CD8-positive, alpha-beta memory T cell (primary cell): ENCODE measurements around the gene ZSWIM3. TPM values are rescaled to one million over a fixed set of nuclear protein-coding genes. Genes with fewer than 3 reads are reported as not detected.

Experiments used
- CTCF ChIA-PET: fragments of 350-600 bp; sonication (Branson Sonifier 250); formaldehyde crosslinking; loops from one replicate; lab custom pipeline; 2021; ENCODE audit warnings: antibody characterized with exemption; lab: Charles Lee
- POLR2A ChIA-PET: fragments of 350-600 bp; sonication (Branson Sonifier 250); formaldehyde crosslinking; loops from one replicate; lab custom pipeline; 2021; ENCODE audit warnings: antibody characterized with exemption; lab: Charles Lee
- DNase-seq, 5 donors: peaks; one replicate each; pipeline versions ENCODE4 v3.0.0 to v3.0.0-alpha.2; 2020 to 2022; ENCODE audit warnings: mixed read lengths in 1 of 5
- H3K27ac ChIP-seq: one replicate; pipeline ENCODE4 v1.7.0; 2013; ENCODE audit warnings: low read depth, mild to moderate bottlenecking, low read length, moderate library complexity
- H3K27me3 ChIP-seq: 2 replicates; pipeline ENCODE4 v1.7.0; 2013; ENCODE audit warnings: low read length, mild to moderate bottlenecking; ENCODE audit not compliant: insufficient read depth, poor library complexity, severe bottlenecking
- H3K36me3 ChIP-seq: 2 replicates; pipeline ENCODE4 v1.7.0; 2013; ENCODE audit warnings: mild to moderate bottlenecking, low read length, moderate library complexity; ENCODE audit not compliant: insufficient read depth
- H3K4me1 ChIP-seq: 2 replicates; pipeline ENCODE4 v1.7.0; 2013; ENCODE audit warnings: mild to moderate bottlenecking, low read length, moderate library complexity; ENCODE audit not compliant: insufficient read depth
- H3K4me3 ChIP-seq: 2 replicates; pipeline ENCODE4 v1.7.0; 2013; ENCODE audit warnings: mild to moderate bottlenecking, low read length
- H3K9me3 ChIP-seq: 2 replicates; pipeline ENCODE4 v1.7.0; 2013; ENCODE audit warnings: mild to moderate bottlenecking, low read length
- H3K27ac Mint-ChIP-seq, 8 donors: one replicate each; pipeline ENCODE4 v1.8.0; 2020 to 2021; ENCODE audit warnings: mixed read lengths in 8 of 8, mild to moderate bottlenecking in 6 of 8, inconsistent platforms in 3 of 8, moderate library complexity in 3 of 8
- H3K27me3 Mint-ChIP-seq, 2 donors: one replicate each; pipeline ENCODE4 v1.8.0; 2020 to 2021; ENCODE audit warnings: mixed read lengths in 2 of 2, mild to moderate bottlenecking in 1 of 2, moderate library complexity in 1 of 2
- H3K36me3 Mint-ChIP-seq, 3 donors: one replicate each; pipeline ENCODE4 v1.8.0; 2020 to 2021; ENCODE audit warnings: mixed read lengths in 3 of 3, inconsistent platforms in 1 of 3, mild to moderate bottlenecking in 1 of 3
- H3K4me1 Mint-ChIP-seq, 3 donors: one replicate each; pipeline ENCODE4 v1.8.0; 2020 to 2021; ENCODE audit warnings: mixed read lengths in 3 of 3, inconsistent platforms in 1 of 3, mild to moderate bottlenecking in 1 of 3
- H3K4me3 Mint-ChIP-seq, 7 donors: one replicate each; pipeline ENCODE4 v1.8.0; 2020 to 2021; ENCODE audit warnings: mixed read lengths in 7 of 7, mild to moderate bottlenecking in 6 of 7, moderate library complexity in 4 of 7, inconsistent platforms in 2 of 7
- H3K9me3 Mint-ChIP-seq, 5 donors: one replicate each; pipeline ENCODE4 v1.8.0; 2020 to 2022; ENCODE audit warnings: mixed read lengths in 5 of 5, mild to moderate bottlenecking in 3 of 5, moderate library complexity in 2 of 5, inconsistent platforms in 1 of 5
- polyA plus RNA-seq: library from polyadenylated mRNA; unstranded; fragments of 300-500 nt; fragmentation: Illumina TruSeq; gene quantifications from one replicate; pipeline ENCODE4 v1.2.3, GENCODE V29; 2021
- total RNA-seq, 2 experiments: library from RNA; stranded (reverse); gene quantifications; one replicate each; pipeline ENCODE4 v1.2.3, GENCODE V29; 2021

Gene ZSWIM3
- total and polyA plus RNA-seq, 3 experiments from 2014 or later = 2.0 to 6.5 (median 5.9) TPM

DNA sequence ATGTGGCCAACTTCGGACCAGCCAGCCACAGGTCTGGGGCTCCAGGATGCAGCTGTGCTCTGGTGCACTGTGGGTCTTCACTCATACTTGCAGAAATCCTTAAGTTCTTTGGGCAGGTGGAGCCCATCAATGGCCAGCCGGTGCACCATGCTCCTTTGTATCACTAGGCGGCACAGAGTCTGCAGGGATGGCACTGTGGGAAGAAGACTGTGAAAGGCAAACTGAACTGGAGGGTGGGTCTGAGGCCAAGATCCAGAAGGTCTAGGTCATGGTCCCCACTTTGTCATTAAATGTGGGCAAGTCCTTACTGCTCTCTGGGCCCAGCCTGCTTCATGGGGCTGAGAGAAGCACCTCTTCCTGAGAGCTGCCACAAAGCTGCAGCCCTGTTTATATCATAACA lies 31.3 kb downstream of the ZSWIM3 start:
- Mint-ChIP-seq H3K36me3 (peaks cover 0 to 25% (median 2%) of the 10 kb centered on the region in 3 donors), H3K27ac (peak overlapping the region in 3 of 8 donors; percentile 45 to 83 (median 70)), H3K4me1 (peaks cover 31 to 51% (median 47%) of the 10 kb centered on the region in 3 donors), H3K9me3 (no peaks in the 10 kb centered on the region), H3K4me3 (peak overlapping the region in 3 of 7 donors; percentile 44 to 84 (median 48)), H3K27me3 (no peaks in the 10 kb centered on the region)
- no peak overlapping the region for H3K27ac ChIP-seq
- H3K9me3 ChIP-seq = no peaks in the 10 kb centered on the region
- H3K36me3 ChIP-seq = peaks cover 4% of the 10 kb centered on the region
- ChIA-PET CTCF (interaction anchor here (2.6 to 7.1 kb wide), 2 partner anchors 46 to 82 kb away, joined by 12 to 39 read pairs; partner anchors contain the start of gene PCIF1), POLR2A (no interaction called here)
- no peak for DNase-seq
- H3K27me3 ChIP-seq = no peaks in the 10 kb centered on the region
- no peak overlapping the region for H3K4me3 ChIP-seq
- H3K4me1 ChIP-seq = peaks cover 29% of the 10 kb centered on the region

DNA sequence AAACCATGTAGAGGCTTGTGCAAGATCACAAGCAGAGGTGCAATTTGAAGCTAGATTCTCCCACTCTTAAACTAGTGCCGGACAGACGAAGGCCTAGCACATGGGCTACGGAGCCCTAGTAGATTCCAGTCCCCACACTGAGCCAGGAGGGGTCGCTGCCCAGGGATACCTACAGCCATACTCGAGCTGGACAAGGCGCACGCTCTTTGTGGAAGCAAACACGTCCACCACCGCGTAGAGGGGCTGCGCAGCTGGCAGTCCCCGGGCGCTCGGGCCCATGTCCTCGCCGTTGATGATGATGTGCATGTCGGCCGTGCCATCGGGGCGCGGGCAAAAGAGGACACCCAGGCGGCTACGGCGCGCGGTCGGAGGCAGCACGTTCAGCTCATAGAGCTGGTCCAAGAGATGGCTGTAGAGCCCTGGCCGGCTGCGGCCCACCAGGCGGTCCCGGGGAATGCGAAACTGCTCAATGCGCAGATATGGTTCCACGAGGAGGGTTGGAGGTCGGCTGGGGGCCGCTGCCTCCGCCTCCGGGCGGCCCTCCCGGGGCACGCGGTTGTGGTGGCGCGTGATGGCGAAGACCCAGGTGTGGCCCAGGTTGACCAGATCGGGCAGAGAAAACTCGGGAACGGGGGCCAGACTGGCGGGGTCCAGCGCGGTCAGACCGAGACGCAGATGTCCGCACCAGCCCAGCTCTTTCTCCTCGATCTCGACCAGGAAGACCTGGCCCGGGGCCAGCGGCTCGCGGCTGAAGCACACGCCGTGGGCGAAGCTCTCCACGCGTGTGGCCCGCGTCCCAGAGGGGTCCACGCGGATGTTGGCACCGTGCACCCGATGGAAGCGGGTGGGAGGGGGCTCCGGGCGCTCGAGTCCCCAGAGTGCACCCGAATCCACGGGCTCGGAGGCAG lies 32.9 kb downstream of the ZSWIM3 start:
- Mint-ChIP-seq H3K27me3 (no peaks in the 10 kb centered on the region), H3K36me3 (peaks cover 0 to 27% (median 4%) of the 10 kb centered on the region in 3 donors), H3K4me3 (peak overlapping the region; percentile 87 to 95 (median 92)), H3K27ac (peak overlapping the region; percentile 63 to 97 (median 83)), H3K9me3 (no peaks in the 10 kb centered on the region), H3K4me1 (peaks cover 29 to 48% (median 41%) of the 10 kb centered on the region in 3 donors)
- Histone ChIP-seq H3K27me3 (no peaks in the 10 kb centered on the region), H3K9me3 (no peaks in the 10 kb centered on the region), H3K27ac (peak overlapping the region; percentile 53), H3K4me1 (peaks cover 23% of the 10 kb centered on the region), H3K4me3 (peak overlapping the region; percentile 85), H3K36me3 (no peaks in the 10 kb centered on the region)
- ChIA-PET CTCF (interaction anchor here (0.8 to 7.1 kb wide), 13 partner anchors 9 to 91 kb away, joined by 3 to 39 read pairs (median 4); partner anchors contain the start of genes PCIF1 and ZSWIM1), POLR2A (interaction anchor here (0.6 to 2.2 kb wide), 9 partner anchors 9 to 83 kb away, joined by 3 to 22 read pairs (median 3); partner anchors contain the start of genes PCIF1 and ZSWIM1)
- DNase-seq = peak in 4 of 5 donors; percentile 19 to 59 (median 36)

DNA sequence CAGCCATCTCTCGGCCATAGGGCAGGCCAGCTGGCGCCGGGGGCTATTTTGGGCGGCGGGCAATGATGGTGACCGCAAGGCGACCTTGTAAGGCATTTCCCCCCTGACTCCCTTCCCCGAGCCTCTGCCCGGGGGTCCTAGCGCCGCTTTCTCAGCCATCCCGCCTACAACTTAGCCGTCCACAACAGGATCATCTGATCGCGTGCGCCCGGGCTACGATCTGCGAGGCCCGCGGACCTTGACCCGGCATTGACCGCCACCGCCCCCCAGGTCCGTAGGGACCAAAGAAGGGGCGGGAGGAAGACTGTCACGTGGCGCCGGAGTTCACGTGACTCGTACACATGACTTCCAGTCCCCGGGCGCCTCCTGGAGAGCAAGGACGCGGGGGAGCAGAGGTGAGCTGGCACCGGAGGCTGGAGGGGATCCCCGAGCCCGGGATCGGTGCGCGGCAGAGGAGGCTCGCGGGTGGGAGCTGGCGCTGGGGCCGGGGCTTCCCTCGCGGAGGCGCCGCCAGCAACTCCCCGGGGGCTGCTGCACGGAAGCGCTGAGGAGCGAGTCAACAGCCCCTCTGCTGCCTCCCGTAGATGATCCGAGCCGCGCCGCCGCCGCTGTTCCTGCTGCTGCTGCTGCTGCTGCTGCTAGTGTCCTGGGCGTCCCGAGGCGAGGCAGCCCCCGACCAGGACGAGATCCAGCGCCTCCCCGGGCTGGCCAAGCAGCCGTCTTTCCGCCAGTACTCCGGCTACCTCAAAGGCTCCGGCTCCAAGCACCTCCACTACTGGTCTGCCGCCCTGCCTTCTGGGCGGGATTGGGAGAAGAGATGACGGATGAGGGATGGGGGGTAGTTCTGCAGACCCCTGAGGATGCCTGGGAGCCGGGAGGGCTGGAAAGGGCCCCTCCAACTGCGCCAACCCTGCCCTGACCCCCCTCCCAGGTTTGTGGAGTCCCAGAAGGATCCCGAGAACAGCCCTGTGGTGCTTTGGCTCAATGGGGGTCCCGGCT lies 33.9 kb downstream of the ZSWIM3 start, which contains the start of the genes CTSA and NEURL2:
Gene CTSA, plus strand, starts transcription at position 351 of the 999 bp plus-strand sequence. Its CDS starts 234 bp downstream, at position 585.
Gene NEURL2, minus strand, starts transcription at position 224 of the 999 bp plus-strand sequence. Its CDS starts 217 bp downstream, at position 7.
- CTCF ChIA-PET = interaction anchor here (0.7 to 7.1 kb wide), 12 partner anchors 10 to 92 kb away, joined by 3 to 39 read pairs (median 4); partner anchors contain the start of genes PCIF1 and ZSWIM1
- Mint-ChIP-seq H3K9me3 (no peaks in the 10 kb centered on the region), H3K4me1 (peaks cover 29 to 47% (median 39%) of the 10 kb centered on the region in 3 donors), H3K27ac (peak within 1 kb of the TSS; percentile 83 to 97 (median 91)), H3K36me3 (peaks cover 0 to 31% (median 4%) of the 10 kb centered on the region in 3 donors), H3K4me3 (peak within 1 kb of the TSS; percentile 87 to 95 (median 92)), H3K27me3 (no peaks in the 10 kb centered on the region)
- no peaks in the 10 kb centered on the region for H3K27me3 ChIP-seq
- H3K4me3 ChIP-seq = peak within 1 kb of the TSS; percentile 85
- peaks cover 23% of the 10 kb centered on the region for H3K4me1 ChIP-seq
- no peaks in the 10 kb centered on the region for H3K9me3 ChIP-seq
- no peaks in the 10 kb centered on the region for H3K36me3 ChIP-seq
- peak; percentile 77 to 90 (median 81) for DNase-seq
- POLR2A ChIA-PET = interaction anchor here (1.0 to 2.6 kb wide), 7 partner anchors 10 to 80 kb away, joined by 3 to 28 read pairs (median 8); partner anchors contain the start of genes PCIF1, ZNF335 and ZSWIM1
- peak within 1 kb of the TSS; percentile 53 for H3K27ac ChIP-seq

- DNase-seq = no peak
- Mint-ChIP-seq H3K27me3 (no peaks in the 10 kb centered on the region), H3K4me3 (peak overlapping the region; percentile 87 to 95 (median 92)), H3K27ac (peak overlapping the region; percentile 78 to 97 (median 87)), H3K4me1 (peaks cover 28 to 47% (median 39%) of the 10 kb centered on the region in 3 donors), H3K9me3 (no peaks in the 10 kb centered on the region), H3K36me3 (peaks cover 0 to 38% (median 4%) of the 10 kb centered on the region in 3 donors)
- POLR2A ChIA-PET = interaction anchor here (0.5 to 2.6 kb wide), 4 partner anchors 35 to 79 kb away, joined by 3 to 28 read pairs (median 4); partner anchors contain the start of genes ACOT8, PCIF1, ZNF335 and ZSWIM3
- no peaks in the 10 kb centered on the region for H3K27me3 ChIP-seq
- H3K4me3 ChIP-seq = peak overlapping the region; percentile 85
- no peaks in the 10 kb centered on the region for H3K9me3 ChIP-seq
- CTCF ChIA-PET = interaction anchor here (0.8 to 7.1 kb wide), 6 partner anchors 20 to 93 kb away, joined by 3 to 39 read pairs (median 4); partner anchors contain the start of gene PCIF1
- H3K4me1 ChIP-seq = peaks cover 23% of the 10 kb centered on the region
- peaks cover 5% of the 10 kb centered on the region for H3K36me3 ChIP-seq
- peak overlapping the region; percentile 53 for H3K27ac ChIP-seq
Observed at GRCh38 chr20:45892049-45892825, 34.8 kb downstream of the ZSWIM3 start.

DNA sequence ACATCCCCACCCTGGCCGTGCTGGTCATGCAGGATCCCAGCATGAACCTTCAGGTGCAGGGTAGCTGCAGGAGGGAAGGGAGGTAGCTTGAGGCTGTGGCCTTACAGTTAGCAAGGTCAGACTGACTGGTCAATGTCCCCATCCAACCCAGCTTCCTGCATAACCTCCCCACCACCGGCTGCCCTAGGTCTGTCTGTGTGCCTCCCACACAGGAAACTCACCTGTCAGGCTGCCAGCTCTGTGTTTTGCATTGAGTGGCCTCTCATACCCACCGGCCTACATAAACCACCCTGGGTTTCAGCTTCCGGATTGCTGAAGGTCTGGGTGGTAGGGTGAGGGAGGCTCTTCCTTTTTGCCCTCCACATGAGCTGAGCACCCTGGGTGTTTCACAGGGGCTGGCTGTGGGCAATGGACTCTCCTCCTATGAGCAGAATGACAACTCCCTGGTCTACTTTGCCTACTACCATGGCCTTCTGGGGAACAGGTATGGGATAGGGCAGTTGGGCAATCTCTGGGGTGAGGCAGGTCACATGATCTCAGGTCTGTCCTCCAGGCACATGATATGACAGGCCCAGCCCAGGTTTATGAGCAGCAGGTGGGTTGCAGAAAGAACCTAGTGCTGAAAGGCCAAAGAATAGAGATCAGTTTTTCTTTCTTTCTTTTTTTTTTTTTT lies 35.5 kb downstream of the ZSWIM3 start:
- POLR2A ChIA-PET = interaction anchor here (0.5 to 2.6 kb wide), 4 partner anchors 36 to 79 kb away, joined by 3 to 28 read pairs (median 4); partner anchors contain the start of genes ACOT8, PCIF1, ZNF335 and ZSWIM3
- Histone ChIP-seq H3K36me3 (peaks cover 8% of the 10 kb centered on the region), H3K27ac (no peak overlapping the region), H3K4me1 (peaks cover 23% of the 10 kb centered on the region), H3K4me3 (no peak overlapping the region), H3K27me3 (no peaks in the 10 kb centered on the region), H3K9me3 (no peaks in the 10 kb centered on the region)
- Mint-ChIP-seq H3K9me3 (no peaks in the 10 kb centered on the region), H3K4me1 (peaks cover 28 to 47% (median 35%) of the 10 kb centered on the region in 3 donors), H3K4me3 (peak overlapping the region; percentile 87 to 95 (median 92)), H3K36me3 (peaks cover 3 to 45% (median 7%) of the 10 kb centered on the region in 3 donors), H3K27me3 (no peaks in the 10 kb centered on the region), H3K27ac (peak overlapping the region; percentile 78 to 97 (median 87))
- DNase-seq = peak in 2 of 5 donors; percentile 22 to 37
- CTCF ChIA-PET = interaction anchor here (0.8 to 7.1 kb wide), 4 partner anchors 25 to 94 kb away, joined by 3 to 39 read pairs (median 5); partner anchors contain the start of gene PCIF1

DNA sequence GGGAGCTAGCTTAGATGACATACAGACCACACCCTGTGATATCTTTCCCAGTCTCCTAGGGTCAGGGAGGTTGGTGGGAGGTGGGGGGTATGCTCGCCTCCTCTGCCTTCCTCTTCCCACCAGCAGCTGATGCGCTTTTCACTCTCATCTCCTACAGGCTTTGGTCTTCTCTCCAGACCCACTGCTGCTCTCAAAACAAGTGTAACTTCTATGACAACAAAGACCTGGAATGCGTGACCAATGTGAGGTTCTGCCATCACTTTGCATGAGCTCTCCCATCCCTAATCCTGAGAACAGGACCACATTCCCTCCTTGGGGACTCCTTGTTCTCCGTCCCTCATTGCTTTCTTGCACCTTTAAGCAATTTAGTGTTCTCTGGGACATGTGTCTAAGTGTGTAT lies 36.4 kb downstream of the ZSWIM3 start:
- Histone ChIP-seq H3K27ac (no peak overlapping the region), H3K36me3 (peaks cover 8% of the 10 kb centered on the region), H3K27me3 (no peaks in the 10 kb centered on the region), H3K4me3 (no peak overlapping the region), H3K4me1 (peaks cover 23% of the 10 kb centered on the region), H3K9me3 (no peaks in the 10 kb centered on the region)
- peak overlapping the region in 5 of 8 donors; percentile 47 to 96 (median 77) for H3K27ac Mint-ChIP-seq
- no peaks in the 10 kb centered on the region for H3K9me3 Mint-ChIP-seq
- H3K4me1 Mint-ChIP-seq = peaks cover 28 to 42% (median 35%) of the 10 kb centered on the region in 3 donors
- DNase-seq = no peak
- CTCF ChIA-PET = interaction anchor here (0.9 to 7.1 kb wide), 2 partner anchors 13 to 41 kb away, joined by 3 to 39 read pairs; partner anchors contain the start of genes PCIF1 and ZSWIM1
- no peaks in the 10 kb centered on the region for H3K27me3 Mint-ChIP-seq
- peak overlapping the region in 3 of 7 donors; percentile 50 to 92 (median 81) for H3K4me3 Mint-ChIP-seq
- POLR2A ChIA-PET = interaction anchor here (2.6 kb wide), 1 partner anchor 41 kb away, joined by 28 read pairs; the partner anchor contains the start of gene PCIF1
- peaks cover 4 to 53% (median 7%) of the 10 kb centered on the region in 3 donors for H3K36me3 Mint-ChIP-seq
